Limb (tissue), 2 donors: ENCODE data around the gene SPRN.
"Not testable (repeated sequence)": the region's sequence is repeated elsewhere in the genome, so short reads cannot be mapped to it uniquely, and the experiment has no call there.

Experiments used
- DNase-seq, 2 donors: peaks; one replicate each; pipeline ENCODE4 v3.0.0-alpha.2; 2016; ENCODE audit errors: extremely low spot score in 2 of 2

The SPRN gene

GRCh38 chr10:133457100-133457841, 32.8 kb upstream of the SPRN start:
- no peak for DNase-seq

DNA sequence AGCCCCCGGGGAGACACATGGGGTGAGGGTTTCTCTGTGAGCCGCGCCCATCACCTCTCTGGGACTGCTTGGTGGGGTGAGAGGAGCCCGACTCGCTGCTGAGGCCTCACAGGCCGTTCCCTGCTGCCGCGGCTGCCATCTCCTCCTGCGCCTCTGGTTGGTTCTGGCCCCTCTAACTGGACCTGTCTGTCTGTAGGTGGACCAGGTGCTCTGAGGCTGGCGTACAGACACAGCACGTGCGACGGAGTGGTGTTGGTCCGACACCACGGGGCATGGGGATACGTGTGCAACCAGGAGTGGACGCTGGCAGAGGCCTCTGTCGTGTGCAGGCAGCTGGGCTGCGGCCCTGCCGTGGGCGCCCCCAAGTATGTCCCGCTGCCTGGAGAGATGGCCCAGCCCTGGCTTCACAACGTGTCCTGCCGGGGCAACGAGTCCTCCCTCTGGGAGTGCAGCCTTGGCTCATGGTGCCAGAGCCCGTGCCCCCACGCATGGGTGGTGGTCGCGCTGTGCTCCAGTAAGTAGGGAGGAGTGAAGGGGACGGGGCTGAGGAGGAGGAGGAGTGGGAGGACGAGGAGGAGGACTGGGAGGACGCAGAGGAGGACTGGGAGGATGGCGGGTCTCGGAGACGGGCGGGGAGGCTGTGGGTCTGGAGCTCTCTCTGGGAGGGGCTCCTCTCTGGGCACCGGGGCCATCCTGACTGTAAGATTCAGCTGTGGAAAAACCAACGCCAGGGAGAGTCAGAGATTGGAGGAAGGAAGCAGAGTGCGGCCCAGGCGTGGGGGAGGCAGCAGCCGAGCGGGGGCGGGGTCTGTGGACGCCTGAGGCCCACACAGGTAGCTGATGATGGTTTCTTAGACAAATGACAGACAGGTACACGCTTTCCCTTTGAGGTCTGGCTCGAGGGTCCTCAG, 31.9 kb upstream of the SPRN start:
- no peak for DNase-seq

DNA sequence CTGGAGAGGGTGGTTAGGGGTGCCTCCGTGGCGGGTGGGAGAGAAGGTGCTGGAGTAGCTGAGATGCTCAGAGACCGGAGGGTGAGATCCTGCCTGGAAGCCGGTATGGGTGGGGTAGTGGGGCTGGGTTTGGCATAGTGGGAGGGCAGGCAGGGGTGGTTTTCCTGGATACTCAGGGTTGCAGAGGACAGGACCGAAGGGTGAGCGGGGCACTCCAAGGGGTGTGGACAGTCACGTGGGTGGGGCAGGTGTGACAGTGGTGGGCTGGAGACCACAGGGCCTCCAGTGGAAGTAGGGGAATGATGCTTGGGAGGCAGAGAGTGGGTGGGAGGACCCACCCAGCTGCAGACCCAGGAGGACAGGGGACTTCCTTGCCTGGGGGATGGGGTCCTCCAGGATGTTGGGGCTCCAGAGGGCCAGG, 31.2 kb upstream of the SPRN start:
- no peak for DNase-seq

DNA sequence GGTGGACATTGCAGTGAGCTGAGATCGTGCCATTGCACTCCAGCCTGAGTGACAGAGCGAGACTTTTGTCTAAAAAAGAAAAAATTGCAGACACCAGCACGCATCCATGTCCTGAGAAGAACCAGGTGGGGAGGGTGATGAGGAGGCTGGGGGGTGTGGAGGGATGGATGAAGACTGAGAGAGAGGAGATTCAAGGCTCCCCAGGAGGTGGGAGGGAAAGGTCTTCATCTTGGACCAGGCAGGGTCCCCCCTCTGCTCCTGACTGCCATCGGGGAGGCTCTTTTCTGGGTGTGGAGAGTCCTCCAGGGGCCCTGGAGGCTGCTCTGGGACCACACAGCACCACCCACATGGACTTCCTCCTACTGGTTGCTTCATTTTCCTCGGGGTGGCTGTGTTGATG, 30.8 kb upstream of the SPRN start:
- DNase-seq = no peak

GRCh38 chr10:133454204-133454893, 29.9 kb upstream of the SPRN start:
- no peak for DNase-seq

- no peak for DNase-seq
These were observed 29.2 kb upstream of the SPRN start, which contains the start of gene SCART1 for GRCh38 chr10:133453516-133454203. Gene SCART1 (plus strand): TSS chr10:133453945. CDS start chr10:133453998, 53 bp downstream.

DNA sequence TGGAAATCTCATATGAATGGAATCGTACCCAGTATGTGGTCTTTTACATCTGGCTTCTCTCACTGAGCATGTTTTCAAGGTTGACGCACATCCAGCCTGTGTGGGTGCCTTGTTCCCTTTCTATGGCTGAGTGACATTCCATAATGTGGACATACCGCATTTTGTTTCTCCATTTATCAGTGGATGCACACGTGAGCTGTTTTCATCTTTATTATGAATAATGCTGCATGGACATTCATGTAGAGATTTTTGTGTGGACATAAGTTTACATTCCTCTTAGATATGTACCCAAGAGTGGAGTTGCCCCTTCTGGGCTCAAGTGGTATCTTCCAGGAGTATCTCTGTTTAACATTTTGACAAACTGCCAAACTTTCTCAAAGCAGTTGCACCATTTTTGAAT, 28.0 kb upstream of the SPRN start:
- DNase-seq = no peak

GRCh38 chr10:133451346-133451745, 26.9 kb upstream of the SPRN start:
- no peak for DNase-seq

GRCh38 chr10:133448120-133448519, 23.7 kb upstream of the SPRN start:
- no peak for DNase-seq

DNA sequence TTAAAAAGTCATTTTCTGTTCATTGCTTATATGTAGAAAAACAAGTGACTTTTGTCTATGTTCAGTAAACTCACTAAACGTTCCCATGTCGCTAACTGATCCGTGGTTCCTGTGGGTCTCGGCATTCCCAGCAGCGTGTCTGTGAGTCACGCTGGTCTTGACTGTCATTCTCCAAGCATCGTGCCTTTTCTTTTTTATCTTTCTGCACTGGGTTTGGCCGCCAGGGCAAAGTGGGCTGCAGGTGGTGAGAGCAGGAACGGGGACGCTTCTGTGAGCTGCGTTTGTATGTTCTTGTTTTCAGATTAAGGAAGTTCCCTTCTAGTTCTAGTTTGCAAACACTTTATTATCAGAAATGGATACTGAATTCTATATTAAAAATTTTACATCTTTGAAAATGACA, 22.6 kb upstream of the SPRN start:
- no peak for DNase-seq

GRCh38 chr10:133445751-133446708, 21.6 kb upstream of the SPRN start:
- DNase-seq = no peak

GRCh38 chr10:133445268-133445732, 20.9 kb upstream of the SPRN start:
- no peak for DNase-seq

GRCh38 chr10:133444342-133445267, 20.2 kb upstream of the SPRN start:
- DNase-seq = no peak

- peak in 1 of 2 donors; percentile 13 for DNase-seq
These were observed 18.8 kb upstream of the SPRN start for GRCh38 chr10:133442967-133443924.

- DNase-seq = peak in 1 of 2 donors; percentile 9
These were observed 18.0 kb upstream of the SPRN start for GRCh38 chr10:133442191-133442966.

GRCh38 chr10:133441780-133442179, 17.4 kb upstream of the SPRN start:
- DNase-seq = no peak

DNA sequence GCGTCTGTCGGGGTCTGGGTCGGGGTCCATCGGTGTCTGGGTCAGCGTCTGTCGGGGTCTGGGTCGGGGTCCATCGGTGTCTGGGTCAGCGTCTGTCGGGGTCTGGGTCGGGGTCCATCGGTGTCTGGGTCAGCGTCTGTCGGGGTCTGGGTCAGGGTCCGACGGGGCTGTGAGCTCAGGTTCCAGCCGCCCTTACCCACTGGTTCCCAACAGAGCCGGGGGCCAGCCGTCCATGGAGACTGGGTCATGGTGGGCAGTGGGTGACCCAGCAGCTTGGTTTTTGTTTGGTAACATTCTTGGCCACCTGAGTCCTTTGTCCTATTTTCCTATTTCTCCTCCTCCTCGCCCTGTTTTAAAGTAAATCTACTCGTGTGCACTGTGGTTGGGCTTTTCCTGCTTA, 16.9 kb upstream of the SPRN start:
- not testable (repeated sequence) for DNase-seq
